Astrocyte of the spinal cord (primary cell): ENCODE measurements around the gene MEIOSIN.
A peak's percentile ranks its signal among the peaks of the same experiment; 100 is the strongest.
"Not testable (repeated sequence)": the region's sequence is repeated elsewhere in the genome, so short reads cannot be mapped to it uniquely, and the experiment has no call there.

Experiments used
- DNase-seq: peaks from one replicate; pipeline ENCODE4 v3.0.0; 2011; ENCODE audit warnings: low read depth, low spot score
- H3K4me3 ChIP-seq: 2 replicates; pipeline ENCODE4 v1.5.1; 2011; ENCODE audit warnings: low read depth, mild to moderate bottlenecking, low read length, moderate library complexity
- in situ Hi-C: cut with HindIII; loops from 2 replicates; pipeline ENCODE4 v1.10.0; 2017; ENCODE audit warnings: low sequenced_read_pairs
- TF ChIP-seq, protein P1 (sequence below): IDR thresholded peaks from 2 replicates; pipeline ENCODE4 v1.5.1; 2012; ENCODE audit warnings: low read depth, mild to moderate bottlenecking, low read length, inconsistent platforms

The MEIOSIN gene

DNA sequence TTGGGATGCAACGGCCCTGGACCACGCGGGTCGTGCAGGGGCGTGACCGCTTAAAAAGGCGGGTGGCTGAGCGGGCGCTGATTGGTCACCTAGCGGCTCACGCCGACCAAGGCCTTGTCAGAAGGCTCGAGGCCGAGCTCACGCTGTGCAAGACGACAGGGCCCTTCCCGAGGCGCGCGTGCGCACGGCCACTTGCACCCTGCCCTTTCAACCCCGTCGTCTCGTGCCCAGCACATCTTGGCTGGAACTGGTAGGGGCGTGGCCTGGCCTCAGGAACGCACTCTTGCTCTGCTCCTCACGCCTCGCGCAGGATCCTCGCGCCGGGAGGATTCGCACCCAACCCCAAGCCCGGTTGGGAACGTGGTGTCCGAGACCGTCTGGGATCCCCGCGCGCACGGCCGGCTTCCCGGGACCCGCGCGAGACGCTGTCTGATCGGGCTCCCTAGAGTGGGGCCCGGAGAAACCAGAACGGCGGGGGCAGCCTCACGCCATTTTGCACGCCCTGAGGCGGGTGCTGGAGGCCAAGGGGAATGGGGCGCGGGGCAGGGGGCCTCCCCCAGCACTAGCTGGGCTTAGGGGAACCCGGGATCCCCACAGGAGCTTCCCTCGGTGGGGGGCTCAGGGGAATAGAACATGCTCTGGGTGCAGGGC is at the start of gene MEIOSIN:
TSS of gene MEIOSIN (plus strand) at position 280 of the 651 bp plus-strand sequence. CDS start 1,938 bp downstream, outside the sequence.
- no peak for DNase-seq
- in situ Hi-C loops, result no loop called here
- no peak within 1 kb of the TSS for H3K4me3 ChIP-seq
- TF ChIP-seq, protein P1, sequence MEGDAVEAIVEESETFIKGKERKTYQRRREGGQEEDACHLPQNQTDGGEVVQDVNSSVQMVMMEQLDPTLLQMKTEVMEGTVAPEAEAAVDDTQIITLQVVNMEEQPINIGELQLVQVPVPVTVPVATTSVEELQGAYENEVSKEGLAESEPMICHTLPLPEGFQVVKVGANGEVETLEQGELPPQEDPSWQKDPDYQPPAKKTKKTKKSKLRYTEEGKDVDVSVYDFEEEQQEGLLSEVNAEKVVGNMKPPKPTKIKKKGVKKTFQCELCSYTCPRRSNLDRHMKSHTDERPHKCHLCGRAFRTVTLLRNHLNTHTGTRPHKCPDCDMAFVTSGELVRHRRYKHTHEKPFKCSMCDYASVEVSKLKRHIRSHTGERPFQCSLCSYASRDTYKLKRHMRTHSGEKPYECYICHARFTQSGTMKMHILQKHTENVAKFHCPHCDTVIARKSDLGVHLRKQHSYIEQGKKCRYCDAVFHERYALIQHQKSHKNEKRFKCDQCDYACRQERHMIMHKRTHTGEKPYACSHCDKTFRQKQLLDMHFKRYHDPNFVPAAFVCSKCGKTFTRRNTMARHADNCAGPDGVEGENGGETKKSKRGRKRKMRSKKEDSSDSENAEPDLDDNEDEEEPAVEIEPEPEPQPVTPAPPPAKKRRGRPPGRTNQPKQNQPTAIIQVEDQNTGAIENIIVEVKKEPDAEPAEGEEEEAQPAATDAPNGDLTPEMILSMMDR, result no peak

DNA sequence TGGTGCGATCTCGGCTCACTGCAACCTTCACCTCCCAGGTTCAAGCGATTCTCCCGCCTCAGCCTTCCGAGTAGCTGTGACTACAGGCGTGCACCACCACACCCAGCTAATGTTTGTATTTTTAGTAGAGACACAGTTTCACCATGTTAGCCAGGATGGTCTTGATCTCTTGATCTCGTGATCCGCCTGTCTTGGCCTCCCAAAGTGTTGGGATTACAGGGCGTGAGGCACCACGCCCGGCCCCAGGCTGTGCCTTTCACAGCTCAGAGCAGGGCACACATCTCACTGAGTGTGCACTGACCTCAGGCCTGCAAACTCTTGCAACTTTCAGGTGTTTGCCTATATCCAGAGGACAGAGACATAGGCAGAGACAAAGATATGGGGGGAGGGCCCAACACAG is 48.2 kb upstream of the MEIOSIN start:
- DNase-seq, H3K4me3 ChIP-seq, in situ Hi-C loops: not testable (repeated sequence)

DNA sequence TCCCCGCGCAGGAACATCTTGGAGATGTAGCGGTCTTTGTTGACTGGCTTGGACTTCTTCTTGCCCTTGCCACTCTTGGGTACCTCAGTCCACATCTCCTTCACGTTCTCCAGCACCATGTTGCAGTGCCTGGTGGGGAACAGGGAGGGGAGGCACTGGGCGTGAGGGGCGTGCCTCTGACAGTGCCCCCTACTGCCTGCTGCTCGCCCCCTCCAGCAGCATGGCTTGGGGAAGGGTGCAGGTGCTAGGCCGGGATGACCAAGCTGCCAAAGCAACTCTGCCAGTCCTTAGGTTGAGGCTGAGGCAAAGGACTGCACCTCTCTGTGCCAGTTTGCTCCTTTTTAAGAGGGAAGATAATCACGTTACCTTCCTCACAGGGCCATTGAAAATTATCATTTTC is 45.6 kb upstream of the MEIOSIN start:
- in situ Hi-C loops, result no loop called here
- TF ChIP-seq, protein P1, result no peak
- H3K4me3 ChIP-seq, result no peak overlapping the region
- DNase-seq, result no peak

DNA sequence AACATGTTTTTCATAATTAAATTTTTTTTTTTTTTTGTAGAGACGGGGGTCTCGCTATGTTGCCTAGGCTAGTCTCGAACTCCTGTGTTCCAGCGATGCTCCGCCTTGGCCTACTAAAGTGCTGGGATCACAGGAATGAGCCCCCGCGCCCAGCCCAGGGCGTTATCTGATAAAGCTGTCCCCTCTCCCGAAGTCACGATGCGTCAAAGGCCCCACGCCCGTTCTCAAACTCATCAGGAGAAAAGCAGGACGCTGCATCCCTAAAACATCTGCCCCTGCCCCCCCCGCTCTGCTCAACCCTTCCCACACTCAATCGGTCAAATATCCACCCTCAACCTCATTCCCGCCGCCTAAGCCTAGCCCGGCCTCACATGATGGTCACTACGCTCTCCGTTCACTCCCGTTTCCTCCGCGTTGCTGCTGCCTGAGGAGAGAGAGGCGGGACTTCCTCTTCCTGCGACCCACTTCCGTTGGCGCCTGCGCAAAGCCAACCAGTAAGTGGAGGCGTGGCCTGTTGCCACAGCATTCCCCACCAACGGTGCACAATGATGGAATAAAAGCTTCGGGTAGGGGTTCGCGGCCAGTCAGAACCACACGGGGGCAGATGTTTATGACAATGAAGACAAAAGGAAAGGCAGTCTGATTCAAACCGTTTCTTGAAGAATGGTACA is 41.6 kb upstream of the MEIOSIN start, which contains the start of gene SNRPD2:
TSS of gene SNRPD2 (minus strand) at position 438 of the 671 bp plus-strand sequence. CDS start at position 373, 65 bp downstream.
- TF ChIP-seq, protein P1, result no peak
- H3K4me3 ChIP-seq, result peak within 1 kb of the TSS; percentile 83
- peak; percentile 96 for DNase-seq
- in situ Hi-C loops, result no loop called here

DNA sequence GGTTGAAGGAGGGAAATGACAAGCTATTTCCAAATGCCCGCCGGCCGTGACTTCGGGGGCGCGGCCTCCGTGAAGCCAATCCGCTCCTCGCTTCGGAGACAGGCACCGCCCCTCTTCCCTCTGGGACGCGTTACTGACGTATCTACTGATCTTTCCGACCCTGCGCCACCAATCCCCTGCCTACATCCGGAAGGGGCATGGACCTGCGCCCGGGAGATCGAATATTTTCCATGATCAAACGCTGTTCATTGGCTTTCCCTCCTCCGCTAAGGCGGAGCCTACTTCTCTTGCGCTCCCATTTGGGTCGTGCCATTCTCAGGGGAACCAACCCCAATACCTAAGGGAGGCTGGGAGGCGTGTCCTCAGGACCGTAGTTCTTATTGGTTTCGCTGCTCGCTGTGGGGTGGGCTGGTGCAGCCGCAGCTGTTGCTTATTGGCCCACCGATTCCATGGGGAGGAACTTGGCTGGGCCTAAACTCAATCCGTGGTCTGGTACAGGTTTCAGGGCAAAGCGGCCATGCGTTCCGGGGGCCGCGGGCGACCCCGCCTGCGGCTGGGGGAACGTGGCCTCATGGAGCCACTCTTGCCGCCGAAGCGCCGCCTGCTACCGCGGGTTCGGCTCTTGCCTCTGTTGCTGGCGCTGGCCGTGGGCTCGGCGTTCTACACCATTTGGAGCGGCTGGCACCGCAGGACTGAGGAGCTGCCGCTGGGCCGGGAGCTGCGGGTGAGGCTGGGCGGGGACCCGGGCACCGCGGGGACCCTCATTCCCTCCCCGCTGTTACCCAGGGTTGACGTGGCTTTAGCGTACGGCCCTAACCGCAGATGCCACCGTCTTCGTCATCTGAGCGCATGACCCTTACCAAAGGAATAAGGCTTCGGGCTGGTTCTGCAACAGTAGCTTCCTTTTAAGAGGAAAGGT is 40.8 kb upstream of the MEIOSIN start, which contains the start of gene QPCTL:
TSS of gene QPCTL (plus strand) at position 480 of the 919 bp plus-strand sequence. CDS start at position 518, 38 bp downstream.
- in situ Hi-C loops, result no loop called here
- DNase-seq, result peak; percentile 100
- peak within 1 kb of the TSS; percentile 83 for H3K4me3 ChIP-seq
- TF ChIP-seq, protein P1, result no peak

- DNase-seq, result peak; percentile 63
- peak overlapping the region; percentile 83 for H3K4me3 ChIP-seq
- in situ Hi-C loops, result no loop called here
- TF ChIP-seq, protein P1, result peak; percentile 99
Observed at GRCh38 chr19:45693106-45693788, 40.0 kb upstream of the MEIOSIN start.
